Measurements from ENCODE around the gene COL9A3.

- TF ChIP-seq CTCF (IDR thresholded peaks at IDR 0.05) (no peak), EP300 (IDR thresholded peaks at IDR 0.05; ENCODE audit: low read depth) (no peak)
Measured at GRCh38 chr20:62785393-62785792, 31.5 kb upstream of the COL9A3 start.

Measured in transverse colon (tissue), 3 donors.